Prostate gland (tissue), 2 donors: ENCODE data around the gene MESP2.

Source experiments
- POLR2A ChIP-seq: fragments of 450-650 bp; IDR thresholded peaks from one replicate; pipeline ENCODE4 v1.6.1; 2016; ENCODE audit warnings: antibody characterized with exemption, mild to moderate bottlenecking
- TF ChIP-seq, protein P1 (sequence below), 4 experiments: fragments of 200-600 bp in 2 of 4; fragments of 450-650 bp in 2 of 4; sonication (generic) in 2 of 4; IDR thresholded peaks; 1 replicate in 3 of 4; 2 replicates in 1 of 4; pipeline ENCODE4 v1.5.1; 2016 to 2019; ENCODE audit warnings: antibody characterized with exemption in 4 of 4, mild to moderate bottlenecking in 2 of 4, moderate library complexity in 2 of 4

DNA sequence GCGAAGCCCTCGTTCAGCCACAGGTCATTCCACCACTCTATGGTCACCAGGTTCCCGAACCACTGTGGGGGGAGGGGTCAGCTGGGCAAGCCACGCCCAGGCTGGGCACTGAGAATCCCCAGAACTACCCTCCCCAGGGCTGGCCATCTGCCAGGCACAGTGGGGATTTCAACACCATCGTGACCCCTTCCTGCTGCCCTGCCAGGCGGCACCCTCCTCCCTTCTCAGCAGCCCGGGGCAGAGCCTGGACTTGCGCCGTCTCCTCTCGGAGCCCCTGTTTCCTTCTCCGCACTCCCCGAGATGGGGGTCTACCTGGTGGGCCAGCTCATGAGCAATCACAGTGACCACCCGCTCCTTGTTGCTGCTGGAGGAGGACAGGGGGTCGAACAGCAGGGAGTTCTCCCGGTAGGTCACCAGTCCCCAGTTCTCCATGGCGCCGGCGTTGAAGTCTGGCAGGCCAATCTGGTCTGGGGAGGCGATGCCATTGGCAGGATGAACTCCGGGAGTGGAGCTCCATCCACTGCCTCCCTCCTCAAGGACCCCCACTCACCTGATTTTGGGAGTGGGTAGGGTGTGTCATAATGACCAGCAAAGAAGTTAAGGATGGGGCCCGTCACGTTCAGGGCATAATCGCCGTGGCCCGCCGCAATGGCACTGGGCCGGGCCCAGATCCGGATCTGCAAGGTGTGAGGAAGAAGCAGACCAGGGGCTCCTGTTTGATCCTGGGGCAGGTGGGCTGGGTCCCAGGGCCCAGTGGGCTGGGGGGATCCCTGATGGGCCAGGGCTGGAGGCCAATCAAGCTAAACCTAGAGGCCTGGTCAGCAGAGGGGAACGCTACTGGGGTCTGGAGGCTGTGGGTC lies 28.0 kb downstream of the MESP2 start:
- no peak for TF ChIP-seq POLR2A
- TF ChIP-seq, protein P1, sequence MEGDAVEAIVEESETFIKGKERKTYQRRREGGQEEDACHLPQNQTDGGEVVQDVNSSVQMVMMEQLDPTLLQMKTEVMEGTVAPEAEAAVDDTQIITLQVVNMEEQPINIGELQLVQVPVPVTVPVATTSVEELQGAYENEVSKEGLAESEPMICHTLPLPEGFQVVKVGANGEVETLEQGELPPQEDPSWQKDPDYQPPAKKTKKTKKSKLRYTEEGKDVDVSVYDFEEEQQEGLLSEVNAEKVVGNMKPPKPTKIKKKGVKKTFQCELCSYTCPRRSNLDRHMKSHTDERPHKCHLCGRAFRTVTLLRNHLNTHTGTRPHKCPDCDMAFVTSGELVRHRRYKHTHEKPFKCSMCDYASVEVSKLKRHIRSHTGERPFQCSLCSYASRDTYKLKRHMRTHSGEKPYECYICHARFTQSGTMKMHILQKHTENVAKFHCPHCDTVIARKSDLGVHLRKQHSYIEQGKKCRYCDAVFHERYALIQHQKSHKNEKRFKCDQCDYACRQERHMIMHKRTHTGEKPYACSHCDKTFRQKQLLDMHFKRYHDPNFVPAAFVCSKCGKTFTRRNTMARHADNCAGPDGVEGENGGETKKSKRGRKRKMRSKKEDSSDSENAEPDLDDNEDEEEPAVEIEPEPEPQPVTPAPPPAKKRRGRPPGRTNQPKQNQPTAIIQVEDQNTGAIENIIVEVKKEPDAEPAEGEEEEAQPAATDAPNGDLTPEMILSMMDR (IDR thresholded peaks at IDR 0.05), result no peak
